ENCODE data around the gene C9orf78.

C9orf78 gene

GRCh38 chr9:129839324-129840023 lies 4.4 kb upstream of the C9orf78 start:
- no peak for DNase-seq

GRCh38 chr9:129838707-129839259 lies 3.7 kb upstream of the C9orf78 start:
- DNase-seq, result no peak

GRCh38 chr9:129836311-129837007 lies 1.4 kb upstream of the C9orf78 start:
- DNase-seq, result no peak

GRCh38 chr9:129835860-129836223 lies 767 bp upstream of the C9orf78 start:
- no peak for DNase-seq

- no peak for DNase-seq
These were observed 467 bp downstream of the C9orf78 start for GRCh38 chr9:129834489-129835127.

GRCh38 chr9:129832982-129833381 lies 2.1 kb downstream of the C9orf78 start:
- no peak for DNase-seq

GRCh38 chr9:129828969-129829368 lies 6.1 kb downstream of the C9orf78 start:
- DNase-seq, result no peak

- no peak for DNase-seq
These were observed 7.0 kb downstream of the C9orf78 start for GRCh38 chr9:129828051-129828450.

- DNase-seq, result no peak
These were observed 8.3 kb downstream of the C9orf78 start for GRCh38 chr9:129826759-129827158.

- no peak for DNase-seq
These were observed 8.7 kb downstream of the C9orf78 start for GRCh38 chr9:129826344-129826743.

- DNase-seq, result peak; percentile 89
These were observed 11.0 kb downstream of the C9orf78 start, which contains the start of gene TOR1A for GRCh38 chr9:129823935-129824601. TOR1A (minus strand) TSS chr9:129824136; CDS start chr9:129824085, 51 bp downstream.

GRCh38 chr9:129823542-129823934 lies 11.5 kb downstream of the C9orf78 start:
- DNase-seq, result no peak

GRCh38 chr9:129822898-129823541 lies 12.1 kb downstream of the C9orf78 start:
- DNase-seq, result no peak

GRCh38 chr9:129816501-129817435 lies 18.3 kb downstream of the C9orf78 start:
- no peak for DNase-seq

- DNase-seq, result no peak
These were observed 19.8 kb downstream of the C9orf78 start for GRCh38 chr9:129815278-129815677.

GRCh38 chr9:129814432-129815223 lies 20.4 kb downstream of the C9orf78 start:
- DNase-seq, result no peak

- no peak for DNase-seq
These were observed 21.4 kb downstream of the C9orf78 start for GRCh38 chr9:129813661-129814060.

- DNase-seq, result no peak
These were observed 22.7 kb downstream of the C9orf78 start for GRCh38 chr9:129812385-129812784.

GRCh38 chr9:129811967-129812363 lies 23.1 kb downstream of the C9orf78 start:
- DNase-seq, result no peak

GRCh38 chr9:129810788-129811187 lies 24.3 kb downstream of the C9orf78 start:
- no peak for DNase-seq

GRCh38 chr9:129810116-129810515 lies 25.0 kb downstream of the C9orf78 start:
- DNase-seq, result no peak
